ENCODE data around the gene HS3ST3A1.
"Not testable (repeated sequence)": the region's sequence is repeated elsewhere in the genome, so short reads cannot be mapped to it uniquely, and the experiment has no call there.

Gene HS3ST3A1

DNA sequence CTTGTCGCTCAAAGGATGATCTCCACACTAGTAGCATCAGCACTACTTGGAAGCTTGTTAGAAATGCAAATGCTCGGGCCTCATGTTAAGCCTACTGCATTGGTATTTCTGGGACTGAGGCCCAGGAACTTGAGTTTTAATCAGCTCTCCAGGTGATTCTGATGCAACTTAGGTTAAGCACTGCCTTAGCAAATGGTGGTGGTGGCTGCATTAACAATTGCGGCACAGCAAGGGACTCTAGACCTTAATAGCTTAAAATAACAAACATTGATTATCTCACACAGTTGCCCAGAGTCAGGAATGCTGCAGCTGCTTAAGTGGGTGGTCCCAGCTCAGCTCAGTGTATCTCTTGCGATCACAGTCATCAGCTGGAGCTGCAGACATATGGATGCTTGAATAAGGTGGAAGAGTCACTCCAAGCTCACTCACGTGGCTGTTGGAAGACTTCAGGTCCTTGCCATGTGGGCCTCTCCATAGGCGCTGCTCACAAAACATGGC is 25.8 kb downstream of the HS3ST3A1 start:
- no peak for DNase-seq (ENCODE audit: low read depth in 2 of 2)

DNA sequence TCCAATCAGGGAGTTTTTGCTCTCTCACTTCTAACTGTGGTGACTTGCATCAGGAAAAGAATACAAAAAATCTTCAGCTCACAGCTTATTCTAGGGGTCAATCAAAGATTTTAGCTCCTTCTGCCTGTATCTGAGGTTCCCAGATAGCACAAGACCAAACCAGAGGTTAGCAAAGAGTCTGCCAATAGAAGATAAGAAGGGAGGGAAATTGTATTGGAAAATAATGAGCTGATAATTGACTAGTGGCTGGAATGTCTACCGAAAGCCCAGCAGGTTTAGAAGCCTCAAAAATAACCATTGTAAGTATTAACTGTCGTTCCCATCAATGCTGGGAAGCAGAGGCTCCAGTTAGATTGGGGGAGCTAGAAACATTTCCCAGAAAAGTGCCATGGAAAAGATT is 26.3 kb downstream of the HS3ST3A1 start:
- no peak for DNase-seq (ENCODE audit: low read depth in 2 of 2)

DNA sequence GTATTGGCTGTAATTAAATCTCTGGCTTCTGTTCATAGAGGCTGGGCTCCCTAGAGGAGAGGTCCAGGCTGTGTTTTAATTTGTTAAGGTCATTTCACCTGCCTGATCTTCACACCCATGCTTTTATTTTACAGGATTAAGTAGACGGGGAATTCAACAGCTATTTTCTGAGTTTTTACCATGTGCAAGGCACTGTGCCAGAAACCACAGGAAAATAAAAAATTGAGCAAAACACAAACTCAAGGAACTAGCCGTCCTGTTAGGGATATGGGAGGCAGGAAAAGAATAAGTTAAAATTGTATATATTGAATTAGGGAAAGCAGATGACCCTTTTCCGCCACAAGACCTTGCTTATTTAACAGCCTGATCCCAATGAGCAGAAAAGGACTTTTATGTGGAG is 29.1 kb downstream of the HS3ST3A1 start:
- no peak for DNase-seq (ENCODE audit: low read depth in 2 of 2)

DNA sequence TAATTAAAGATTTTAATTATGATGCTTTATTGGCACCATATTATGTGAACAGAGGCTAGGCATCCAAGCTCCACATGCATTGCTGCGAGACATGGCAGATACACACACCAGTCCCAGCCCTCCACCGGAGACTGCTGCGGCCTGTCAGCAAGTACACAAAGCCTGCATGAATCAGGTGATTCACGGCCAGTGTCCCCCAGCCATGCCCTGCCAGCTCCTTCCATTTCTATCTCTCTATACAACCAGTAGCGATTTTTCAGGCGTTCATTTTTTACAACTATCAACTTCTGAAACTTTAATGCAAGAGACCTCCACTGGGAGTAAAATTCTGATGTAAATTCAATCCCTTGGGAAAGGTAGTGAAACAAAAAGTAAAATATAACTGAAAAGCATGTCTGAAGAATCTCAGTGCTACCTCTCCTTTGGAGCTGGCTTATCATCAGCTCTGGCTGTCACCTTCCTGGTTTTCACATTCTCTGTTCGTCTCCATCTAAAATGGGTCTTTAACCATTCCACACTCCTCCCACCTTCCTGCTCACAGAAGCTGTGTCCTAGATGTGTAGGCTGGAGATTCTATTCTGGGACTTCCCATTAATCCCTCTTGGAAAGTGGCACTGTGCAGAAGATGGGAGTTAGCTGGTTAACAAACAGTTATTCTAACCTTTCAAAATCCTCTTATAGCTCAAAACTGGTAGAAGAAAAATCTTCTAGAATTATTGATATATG is 32.2 kb downstream of the HS3ST3A1 start:
- no peak for DNase-seq (ENCODE audit: low read depth in 2 of 2)

DNA sequence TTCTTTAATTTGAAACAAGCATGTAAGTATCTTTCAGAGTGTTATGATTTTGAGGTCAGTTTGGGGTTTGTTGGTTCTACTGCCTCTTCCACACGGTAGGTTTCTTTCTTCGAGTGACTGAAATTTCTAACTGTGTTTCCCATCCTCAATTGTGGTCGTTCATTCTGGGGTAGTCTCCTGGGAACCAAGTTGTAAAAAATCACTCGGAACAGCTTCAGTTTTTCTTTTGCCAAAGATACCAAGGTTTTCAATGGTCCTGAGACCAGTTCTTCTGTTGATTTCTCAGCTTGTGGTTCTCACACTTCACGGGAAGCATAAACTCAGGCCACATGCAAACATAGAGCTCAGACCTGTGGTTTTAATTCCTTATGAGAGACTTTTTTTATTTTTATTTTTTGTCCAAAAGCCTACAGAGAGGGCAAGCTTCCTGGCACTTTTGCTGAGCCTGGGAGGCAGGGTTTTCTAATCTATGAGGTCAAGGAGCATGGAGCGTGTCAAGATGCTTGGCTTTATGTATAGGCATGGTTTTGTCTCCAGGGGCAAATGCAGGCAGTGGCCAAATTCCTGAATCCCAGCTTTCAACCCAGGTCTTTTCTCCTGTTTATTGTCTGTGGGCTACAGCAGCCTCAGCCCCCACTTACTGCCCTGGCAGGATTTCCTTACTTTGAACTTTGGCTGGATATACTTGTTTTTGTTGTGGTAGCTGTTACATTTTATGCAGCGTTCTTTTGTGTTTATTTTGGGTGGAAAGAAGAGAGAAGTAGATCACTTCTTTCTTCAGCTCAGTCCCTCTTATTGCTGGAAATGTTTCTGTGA is 32.9 kb downstream of the HS3ST3A1 start:
- no peak for DNase-seq (ENCODE audit: low read depth in 2 of 2)

DNA sequence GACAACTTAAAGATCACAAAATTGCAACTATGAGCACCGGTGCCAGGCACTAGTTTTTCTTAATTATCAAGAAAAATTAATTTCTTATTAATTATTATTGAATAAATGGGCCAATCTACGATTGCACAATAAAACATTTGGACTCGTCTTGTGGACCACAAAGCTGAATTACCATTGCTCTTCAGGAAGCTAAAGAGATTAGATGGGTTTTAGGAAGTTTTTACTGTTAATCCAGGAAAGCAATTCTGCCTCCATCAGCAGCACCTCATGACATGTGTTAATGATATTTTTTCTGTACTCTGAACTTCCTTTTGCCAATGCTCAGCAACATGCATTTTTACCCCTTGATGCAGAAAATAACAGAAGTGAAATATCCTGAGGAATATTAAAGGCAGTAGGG is 37.9 kb downstream of the HS3ST3A1 start:
- DNase-seq (ENCODE audit: low read depth in 2 of 2), result no peak

DNA sequence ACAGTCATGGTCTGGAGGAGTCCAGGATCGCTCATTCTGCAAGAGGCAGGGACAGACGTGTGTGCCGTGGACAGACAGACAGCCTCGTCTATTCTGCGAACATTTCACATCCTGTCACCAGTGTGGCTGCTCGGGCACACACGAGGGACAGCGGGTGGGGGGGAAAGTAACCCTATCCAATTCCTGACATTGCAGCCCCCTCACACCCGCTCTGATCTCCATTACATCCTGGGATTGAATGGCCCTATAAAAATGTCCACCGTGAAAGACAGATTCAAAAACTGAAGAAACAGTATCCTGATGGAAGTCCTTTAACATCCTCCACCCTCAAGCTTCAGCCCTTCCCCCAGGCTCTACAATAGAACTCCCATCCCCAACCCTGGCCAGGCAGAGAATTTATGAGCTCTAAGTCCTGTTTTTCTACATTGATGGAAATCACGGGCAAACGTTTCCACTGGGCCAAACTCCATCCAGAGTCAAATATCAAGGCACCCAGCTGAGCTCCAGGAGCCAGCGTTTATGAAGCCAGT is 39.4 kb downstream of the HS3ST3A1 start:
- DNase-seq (ENCODE audit: low read depth in 2 of 2), result no peak

DNA sequence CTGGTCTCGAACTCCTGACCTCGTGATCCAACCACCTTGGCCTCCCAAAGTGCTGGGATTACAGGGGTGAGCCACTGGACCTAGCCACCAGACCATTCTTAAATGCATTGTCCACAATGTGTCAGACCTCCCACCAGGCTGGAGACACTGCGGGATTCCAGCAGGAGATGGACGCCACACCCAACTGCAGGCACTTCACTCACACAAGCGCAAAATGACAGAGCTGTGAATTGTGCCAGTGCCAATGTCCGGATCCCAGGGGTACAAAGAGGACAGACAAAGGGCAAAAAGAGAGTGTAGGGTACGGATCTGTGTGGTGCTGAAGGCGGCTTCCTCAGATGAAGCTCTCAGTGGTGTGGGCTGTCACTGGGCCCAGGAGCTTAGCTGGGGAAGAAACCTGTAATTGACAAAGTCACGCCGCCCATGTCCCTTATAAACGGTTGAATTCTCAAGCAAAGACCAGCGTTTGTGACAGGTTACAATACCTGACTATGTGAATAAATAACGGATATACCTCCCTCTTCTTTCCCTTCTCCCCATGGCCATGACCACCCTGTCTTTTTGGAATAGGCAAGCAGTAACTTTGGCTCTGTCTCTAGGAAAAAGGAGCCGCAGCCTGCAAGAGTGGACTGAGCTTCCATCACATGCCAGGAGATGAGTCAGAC is 40.0 kb downstream of the HS3ST3A1 start:
- DNase-seq (ENCODE audit: low read depth in 2 of 2), result no peak

DNA sequence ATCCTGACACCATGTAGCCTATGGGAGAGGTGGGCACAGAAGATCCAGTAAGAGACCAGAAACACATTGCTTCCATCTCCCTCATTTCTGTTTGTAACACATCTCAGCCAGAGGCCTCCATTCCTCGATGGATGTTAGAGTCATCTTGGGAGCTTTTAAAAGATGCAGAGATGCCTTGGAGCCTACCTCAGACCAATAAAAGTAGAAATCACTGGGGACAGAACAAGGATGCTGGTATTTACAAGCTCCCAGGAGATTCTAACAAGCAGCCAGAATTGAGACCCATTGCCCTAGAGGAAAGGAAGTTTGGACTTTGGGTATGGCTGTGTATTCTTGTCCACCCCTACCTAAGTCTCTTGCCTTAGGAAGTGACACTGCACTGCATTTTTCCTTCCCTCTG is 40.8 kb downstream of the HS3ST3A1 start:
- DNase-seq (ENCODE audit: low read depth in 2 of 2), result no peak

DNA sequence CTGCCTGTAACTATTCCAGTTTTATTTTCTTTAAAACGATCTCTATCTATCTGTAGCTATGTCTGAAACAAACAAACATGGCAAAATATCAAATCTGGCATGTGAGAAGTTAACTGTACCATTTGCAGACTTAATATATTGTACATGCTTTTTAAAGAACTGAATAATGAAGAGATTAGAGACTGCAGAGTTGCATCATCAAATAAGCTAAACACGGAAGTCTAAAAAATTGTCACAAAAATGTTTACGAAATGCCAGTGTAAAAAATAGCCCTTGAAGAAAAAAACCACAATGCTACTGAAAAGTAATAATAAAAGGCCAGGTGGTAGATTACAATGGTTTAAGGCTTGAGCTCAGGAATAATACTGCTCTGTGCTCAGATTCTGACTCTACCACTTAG is 43.1 kb downstream of the HS3ST3A1 start:
- DNase-seq (ENCODE audit: low read depth in 2 of 2), result no peak

DNA sequence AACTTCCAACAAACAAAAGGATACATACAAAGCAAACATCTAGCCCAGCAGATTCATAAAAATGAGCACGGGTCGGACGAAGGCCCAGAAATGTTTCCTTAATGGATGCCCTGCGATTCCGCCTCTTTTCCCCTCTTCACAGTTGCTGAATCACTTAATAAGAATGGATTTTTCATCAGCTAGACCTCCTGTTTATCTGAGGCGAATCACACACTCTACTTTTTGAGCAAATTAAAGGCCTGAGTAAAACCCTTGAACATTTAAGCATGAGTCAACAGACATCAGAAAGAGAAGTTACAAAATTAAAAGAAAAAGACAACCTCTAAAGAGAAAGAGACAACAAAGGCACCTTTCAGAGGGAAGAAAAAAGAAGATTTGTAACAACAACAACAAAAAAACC is 44.7 kb downstream of the HS3ST3A1 start:
- DNase-seq (ENCODE audit: low read depth in 2 of 2), result no peak

DNA sequence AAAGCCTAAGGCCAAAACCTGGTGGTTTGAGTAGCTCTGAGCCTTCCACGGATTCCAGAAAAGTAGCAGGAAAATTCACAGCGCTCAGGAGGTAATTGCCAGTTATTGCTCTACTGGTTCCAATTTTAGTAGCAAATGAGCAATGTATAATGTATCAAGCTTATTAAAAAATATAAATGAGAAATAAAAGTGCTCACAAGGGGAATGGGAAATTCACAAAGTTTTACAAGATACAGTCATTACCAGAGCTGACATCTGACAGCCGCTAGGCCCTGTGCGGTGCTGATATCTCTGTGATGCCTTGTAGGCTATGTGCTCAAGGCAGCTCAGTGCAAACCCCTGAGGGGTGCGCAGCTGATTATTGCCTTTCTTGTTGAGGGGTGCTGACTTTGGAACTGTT is 47.5 kb downstream of the HS3ST3A1 start:
- DNase-seq (ENCODE audit: low read depth in 2 of 2), result no peak

DNA sequence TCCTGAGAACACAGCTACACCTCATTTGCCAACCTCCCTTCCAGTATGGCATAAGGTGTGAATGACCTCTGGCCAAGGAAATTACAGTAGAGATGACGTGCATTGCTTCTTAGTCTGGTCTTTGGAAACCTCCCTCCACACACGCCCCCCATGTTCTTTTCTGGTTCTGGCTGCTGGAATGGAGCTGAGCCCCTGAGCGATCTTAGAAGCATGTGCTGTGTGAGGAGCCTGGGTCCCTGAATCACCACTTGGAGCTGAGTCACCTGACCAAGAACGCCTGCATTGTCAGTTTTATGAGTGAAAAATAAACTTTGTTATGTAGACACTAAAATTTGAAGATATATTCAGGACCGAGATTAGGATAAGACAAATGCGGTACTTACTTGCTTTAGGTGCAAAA is 51.4 kb downstream of the HS3ST3A1 start:
- no peak for DNase-seq (ENCODE audit: low read depth in 2 of 2)

DNA sequence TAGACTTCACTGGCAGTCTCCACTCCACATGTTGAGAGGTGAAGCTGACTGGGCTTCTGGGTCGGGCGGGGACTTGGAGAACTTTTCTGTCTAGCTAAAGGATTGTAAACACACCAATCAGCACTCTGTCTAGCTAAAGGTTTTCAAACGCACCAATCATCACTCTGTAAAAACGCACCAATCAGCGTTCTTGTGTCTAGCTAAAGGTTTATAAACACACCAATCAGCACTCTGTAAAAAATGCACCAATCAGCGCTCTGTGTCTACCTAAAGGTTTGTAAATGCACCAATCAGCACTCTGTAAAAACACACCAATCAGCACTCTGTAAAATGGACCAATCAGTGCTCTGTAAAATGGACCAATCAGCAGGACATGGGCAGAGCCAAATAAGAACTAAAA is 53.2 kb downstream of the HS3ST3A1 start:
- DNase-seq (ENCODE audit: low read depth in 2 of 2), result not testable (repeated sequence)

DNA sequence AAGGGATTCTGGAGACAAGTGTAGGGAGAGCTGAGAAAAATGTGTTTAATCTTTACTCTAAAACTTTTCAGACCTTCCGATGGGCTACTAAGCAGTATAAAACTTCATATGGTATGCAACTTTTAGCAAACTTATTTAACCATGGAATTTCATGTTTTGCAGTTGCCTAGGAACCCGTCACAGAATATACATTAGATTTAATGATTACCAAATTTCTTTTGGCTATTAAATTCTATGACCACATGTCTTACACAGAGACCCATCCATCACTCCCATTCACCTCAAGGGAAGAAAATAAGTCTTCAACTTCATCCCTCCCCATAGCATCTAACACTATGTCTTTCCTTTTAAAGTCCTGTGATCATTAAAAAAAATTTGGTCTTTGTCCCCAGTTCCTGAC is 54.9 kb downstream of the HS3ST3A1 start:
- no peak for DNase-seq (ENCODE audit: low read depth in 2 of 2)

DNA sequence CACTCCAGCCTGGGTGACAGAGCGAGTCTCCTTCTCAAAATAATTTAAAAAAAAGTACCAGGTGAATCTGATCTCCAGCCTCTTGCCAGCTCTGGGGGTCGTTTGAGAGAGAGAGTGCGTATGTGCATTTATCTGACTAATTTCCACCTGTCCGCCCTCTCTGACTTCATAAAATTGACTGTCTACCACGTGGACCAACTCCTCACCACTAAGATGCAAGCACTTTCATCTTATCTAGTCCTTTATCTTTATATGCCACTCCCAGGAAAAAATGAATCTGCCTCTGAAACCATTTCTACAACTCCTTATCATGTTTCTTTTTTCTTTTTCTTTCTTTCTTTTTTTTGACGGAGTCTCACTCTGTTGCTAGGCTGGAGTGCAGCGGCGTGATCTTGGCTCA is 55.8 kb downstream of the HS3ST3A1 start:
- DNase-seq (ENCODE audit: low read depth in 2 of 2), result no peak

DNA sequence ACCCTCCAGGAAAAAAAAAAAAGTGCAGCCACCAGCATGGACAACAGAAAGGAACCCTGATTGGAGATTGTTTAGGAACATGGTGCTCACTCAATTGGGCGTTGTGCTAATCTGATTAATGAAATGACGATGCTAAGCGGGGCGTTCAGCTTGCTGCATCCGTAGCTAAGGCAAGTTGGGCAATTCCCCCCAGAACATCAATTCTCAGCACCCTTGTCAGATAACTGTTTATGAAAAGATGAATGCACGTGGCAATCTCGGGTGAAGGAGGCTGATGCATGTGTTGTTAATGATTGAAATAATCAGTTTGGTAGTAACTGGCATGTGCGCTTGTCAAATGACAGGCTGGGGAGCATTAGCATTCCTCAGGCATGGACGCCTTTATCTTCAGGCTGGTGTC is 57.0 kb downstream of the HS3ST3A1 start:
- no peak for DNase-seq (ENCODE audit: low read depth in 2 of 2)

DNA sequence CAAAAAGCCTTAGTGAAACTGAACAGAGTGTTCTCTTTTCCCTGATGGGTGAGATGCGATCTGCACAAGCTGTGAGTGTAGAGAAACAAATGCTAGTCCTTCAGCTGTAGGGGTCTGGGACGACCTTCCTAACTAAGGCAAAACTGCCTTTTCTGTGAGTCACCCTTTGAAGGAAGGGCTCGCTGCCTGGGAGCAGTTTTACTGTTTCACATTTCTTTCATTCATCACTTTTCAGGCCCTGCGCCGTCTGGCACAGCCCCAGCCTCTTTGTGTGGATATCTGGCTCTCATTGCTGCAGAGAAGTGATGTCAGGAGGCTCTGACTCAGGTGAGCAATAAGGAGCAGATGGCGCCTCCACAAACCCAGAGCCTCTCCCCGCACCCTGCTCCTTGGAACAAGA is 57.4 kb downstream of the HS3ST3A1 start:
- DNase-seq (ENCODE audit: low read depth in 2 of 2), result no peak

DNA sequence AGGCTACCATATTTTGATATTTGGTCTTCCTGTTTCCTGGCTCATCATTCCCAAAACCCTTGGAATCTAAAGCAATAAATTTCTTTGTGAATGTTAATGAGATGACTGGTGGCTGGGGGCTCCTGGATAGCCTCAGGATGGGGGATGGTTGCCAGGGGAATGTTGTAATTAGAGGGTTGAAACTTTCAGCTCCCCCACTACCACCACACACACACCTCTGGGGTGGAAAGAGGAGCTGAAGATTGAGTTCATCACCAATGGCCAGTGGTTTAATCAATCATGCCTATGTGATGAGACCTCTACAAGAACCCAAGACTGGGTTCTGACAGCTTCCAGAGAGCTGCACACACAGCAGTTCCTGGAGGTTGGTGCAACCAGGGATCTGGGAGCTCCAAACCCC is 59.1 kb downstream of the HS3ST3A1 start:
- DNase-seq (ENCODE audit: low read depth in 2 of 2), result no peak

DNA sequence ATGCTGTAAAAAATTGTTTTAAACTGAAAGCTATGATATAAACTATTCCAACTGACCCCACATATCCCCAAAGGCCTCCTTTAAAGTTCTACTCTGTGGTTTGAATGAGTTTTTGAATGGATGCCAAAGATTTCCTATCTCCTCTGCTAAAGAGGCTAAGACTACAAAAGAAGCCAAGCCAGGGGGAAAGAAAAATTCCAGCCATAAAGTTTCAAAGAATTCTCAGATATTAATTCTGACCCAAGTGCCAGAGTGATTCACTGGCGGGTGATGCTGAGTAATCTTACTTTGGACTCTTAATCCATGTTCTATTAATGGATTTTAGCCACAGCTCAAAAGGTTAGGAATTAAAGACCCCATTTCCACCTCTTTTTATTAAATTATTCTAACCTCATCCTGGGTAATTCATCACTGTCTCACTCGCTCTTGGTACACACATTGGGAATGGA is 60.7 kb downstream of the HS3ST3A1 start:
- no peak for DNase-seq (ENCODE audit: low read depth in 2 of 2)

DNA sequence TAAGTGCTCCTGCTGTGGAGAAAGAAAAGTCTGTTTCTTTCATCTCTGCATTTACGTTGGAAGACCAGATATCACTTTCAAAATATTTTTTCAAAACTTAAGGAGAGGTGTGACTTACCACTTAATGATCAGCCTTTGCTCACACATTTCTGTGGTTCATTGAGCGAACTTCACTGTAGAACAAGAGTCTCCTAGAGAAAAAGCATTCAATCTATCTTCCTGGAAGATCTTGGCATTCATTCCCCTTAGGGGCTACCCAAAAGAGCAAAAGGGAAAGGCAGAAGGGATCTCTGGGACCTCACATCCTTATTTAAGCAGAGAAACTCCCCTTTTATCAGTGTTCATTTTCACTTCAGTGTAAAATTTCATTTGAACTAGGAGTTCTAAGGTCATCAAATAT is 61.2 kb downstream of the HS3ST3A1 start:
- DNase-seq (ENCODE audit: low read depth in 2 of 2), result no peak

DNA sequence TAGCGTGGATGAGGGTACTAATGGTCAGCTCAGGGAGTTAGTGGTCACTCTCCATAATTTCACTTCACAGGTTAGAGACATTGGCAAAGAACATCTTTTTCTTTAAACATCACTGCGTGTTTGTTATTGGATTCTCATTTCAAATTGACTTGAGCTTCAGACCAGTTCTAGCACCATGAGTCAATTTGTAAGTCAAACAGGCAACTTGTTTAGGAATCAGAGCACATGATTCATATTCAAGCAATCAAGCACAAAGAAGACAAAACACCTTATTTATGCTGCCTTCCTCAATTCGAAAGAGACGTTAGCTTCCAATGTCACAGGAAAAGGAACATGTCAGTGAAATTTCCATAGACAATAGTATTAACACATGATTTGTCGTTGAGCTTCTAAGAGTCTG is 62.3 kb downstream of the HS3ST3A1 start:
- no peak for DNase-seq (ENCODE audit: low read depth in 2 of 2)
